AG04450 (cell line): ENCODE measurements around the gene AQP12B. TPM values are rescaled to one million over a fixed set of nuclear protein-coding genes. Genes with fewer than 3 reads are reported as not detected.

Source experiments
- CTCF ChIA-PET: fragments of 300-600, 350-600 bp; formaldehyde crosslinking; extraction: SDS; loops from one replicate; lab custom pipeline; 2022; ENCODE audit warnings: antibody characterized with exemption, inconsistent platforms; lab: Charles Lee
- POLR2A ChIA-PET: fragments of 350-600 bp; formaldehyde crosslinking; extraction: SDS; loops from one replicate; lab custom pipeline; 2021; ENCODE audit warnings: antibody characterized with exemption, inconsistent platforms; lab: Yijun Ruan, JAX
- DNase-seq: peaks from one replicate; pipeline ENCODE4 v3.0.0-alpha.2; 2011; ENCODE audit warnings: low read depth, low spot score
- H3K27ac ChIP-seq: one replicate; pipeline ENCODE4 v1.5.1; 2012; ENCODE audit warnings: low read depth, low read length, control low read depth
- H3K27me3 ChIP-seq: one replicate; pipeline ENCODE4 v1.6.0; 2012; ENCODE audit warnings: low read length; ENCODE audit not compliant: control insufficient read depth, insufficient read depth
- H3K4me3 ChIP-seq: 2 replicates; pipeline ENCODE4 v1.5.1; 2011; ENCODE audit warnings: mild to moderate bottlenecking, low read depth, low read length, control low read depth
- H3K9me3 ChIP-seq: 2 replicates; pipeline ENCODE4 v1.5.1; 2012; ENCODE audit warnings: low read length; ENCODE audit not compliant: control insufficient read depth, insufficient read depth
- polyA plus RNA-seq: library from polyadenylated mRNA; depleted of rRNA; stranded (reverse); fragments of >200 nt; gene quantifications from 2 replicates; pipeline ENCODE4 v1.2.3, GENCODE V29; 2011
- TF ChIP-seq, protein P1 (sequence below): IDR thresholded peaks from 2 replicates; pipeline ENCODE4 v1.5.1; 2011; ENCODE audit warnings: low read depth, low read length, control low read depth, inconsistent platforms

Gene AQP12B
- polyA plus RNA-seq, 1 experiment = not detected

DNA sequence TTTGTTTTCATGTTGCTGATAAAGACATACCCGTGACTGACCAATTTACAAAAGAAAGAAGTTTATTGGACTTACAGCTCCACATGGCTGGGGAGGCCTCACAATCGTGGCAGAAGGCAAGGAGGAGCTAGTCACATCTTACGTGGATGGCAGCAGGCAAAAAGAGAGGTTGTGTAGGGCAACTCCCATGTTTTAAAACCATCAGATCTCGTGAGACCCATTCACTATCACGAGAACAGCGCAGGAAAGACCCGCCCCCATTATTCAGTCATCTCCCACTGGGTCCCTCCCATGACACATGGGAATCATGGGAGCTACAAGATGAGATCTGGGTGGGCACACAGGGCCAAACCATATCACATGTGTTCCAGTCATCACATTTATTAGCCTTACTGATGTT, 25.8 kb upstream of the AQP12B start:
- peaks cover 30% of the 10 kb centered on the region for H3K27me3 ChIP-seq
- no peak overlapping the region for H3K27ac ChIP-seq
- no peaks in the 10 kb centered on the region for H3K9me3 ChIP-seq
- ChIA-PET CTCF (no interaction called here), POLR2A (no interaction called here)
- DNase-seq = no peak
- TF ChIP-seq, protein P1, sequence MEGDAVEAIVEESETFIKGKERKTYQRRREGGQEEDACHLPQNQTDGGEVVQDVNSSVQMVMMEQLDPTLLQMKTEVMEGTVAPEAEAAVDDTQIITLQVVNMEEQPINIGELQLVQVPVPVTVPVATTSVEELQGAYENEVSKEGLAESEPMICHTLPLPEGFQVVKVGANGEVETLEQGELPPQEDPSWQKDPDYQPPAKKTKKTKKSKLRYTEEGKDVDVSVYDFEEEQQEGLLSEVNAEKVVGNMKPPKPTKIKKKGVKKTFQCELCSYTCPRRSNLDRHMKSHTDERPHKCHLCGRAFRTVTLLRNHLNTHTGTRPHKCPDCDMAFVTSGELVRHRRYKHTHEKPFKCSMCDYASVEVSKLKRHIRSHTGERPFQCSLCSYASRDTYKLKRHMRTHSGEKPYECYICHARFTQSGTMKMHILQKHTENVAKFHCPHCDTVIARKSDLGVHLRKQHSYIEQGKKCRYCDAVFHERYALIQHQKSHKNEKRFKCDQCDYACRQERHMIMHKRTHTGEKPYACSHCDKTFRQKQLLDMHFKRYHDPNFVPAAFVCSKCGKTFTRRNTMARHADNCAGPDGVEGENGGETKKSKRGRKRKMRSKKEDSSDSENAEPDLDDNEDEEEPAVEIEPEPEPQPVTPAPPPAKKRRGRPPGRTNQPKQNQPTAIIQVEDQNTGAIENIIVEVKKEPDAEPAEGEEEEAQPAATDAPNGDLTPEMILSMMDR = no peak
- no peak overlapping the region for H3K4me3 ChIP-seq

DNA sequence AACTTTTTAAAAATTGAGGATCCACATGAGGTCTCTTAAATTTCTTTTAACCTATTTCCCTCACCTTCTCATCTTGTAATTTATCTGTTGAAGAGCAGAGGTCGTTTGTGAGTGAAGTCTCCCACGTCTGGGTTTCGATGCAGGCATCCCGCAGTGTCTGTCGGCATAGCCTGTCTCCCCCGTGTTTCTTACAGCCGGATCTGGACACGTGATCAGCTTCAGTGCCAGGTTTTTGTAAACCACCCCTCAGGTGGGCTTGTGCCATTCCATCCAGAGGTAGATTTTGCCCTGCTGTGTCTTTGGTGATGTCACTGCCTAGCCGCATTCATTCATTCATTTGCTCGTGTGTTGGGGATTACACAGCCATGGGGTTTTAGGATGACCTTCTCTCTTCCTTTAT, 25.1 kb upstream of the AQP12B start:
- Histone ChIP-seq H3K27ac (no peak overlapping the region), H3K27me3 (peaks cover 30% of the 10 kb centered on the region), H3K9me3 (no peaks in the 10 kb centered on the region), H3K4me3 (no peak overlapping the region)
- DNase-seq = no peak
- ChIA-PET CTCF (interaction anchor here (0.7 to 1.1 kb wide), 2 partner anchors 142 to 646 kb away, joined by 3 to 4 read pairs; no protein-coding TSS in a partner anchor), POLR2A (no interaction called here)
- TF ChIP-seq, protein P1 = no peak

DNA sequence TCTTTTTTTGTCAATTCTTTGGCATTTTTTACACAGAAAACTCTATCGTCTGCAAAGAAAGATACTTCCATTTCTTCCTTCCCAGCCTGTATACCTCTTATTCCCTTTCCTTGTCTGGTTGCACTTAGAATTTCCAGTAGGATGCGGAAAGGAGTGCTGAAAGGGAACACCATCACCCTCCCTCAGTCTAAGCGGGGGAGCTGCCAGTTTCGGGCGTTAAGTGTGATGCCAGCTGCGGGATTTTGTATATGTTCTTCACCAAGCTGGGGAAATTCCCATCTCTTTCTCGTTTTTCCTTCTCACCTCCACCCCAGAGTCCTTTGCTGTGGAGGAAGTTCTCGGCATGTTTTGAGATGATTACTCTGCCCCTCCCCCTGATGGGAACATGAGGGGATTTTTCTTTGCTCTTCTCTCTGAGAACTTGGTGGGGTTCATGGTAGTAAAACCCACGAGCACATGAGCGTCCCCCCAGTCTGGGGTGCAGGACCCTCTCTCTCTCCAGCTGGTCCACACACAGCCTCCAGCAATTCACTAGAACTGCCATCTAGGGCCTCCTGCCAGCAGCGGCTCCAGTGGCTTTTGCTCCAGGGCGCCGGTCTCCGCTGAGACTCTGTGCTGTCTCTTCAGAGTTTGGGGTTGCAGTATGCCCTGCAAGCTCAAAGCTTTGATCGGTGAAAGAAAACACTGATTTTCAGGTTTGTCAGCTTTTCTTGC, 24.5 kb upstream of the AQP12B start:
- TF ChIP-seq, protein P1 = no peak
- ChIA-PET CTCF (interaction anchor here (0.7 to 1.1 kb wide), 2 partner anchors 142 to 646 kb away, joined by 3 to 4 read pairs; no protein-coding TSS in a partner anchor), POLR2A (no interaction called here)
- Histone ChIP-seq H3K9me3 (no peaks in the 10 kb centered on the region), H3K27me3 (peaks cover 32% of the 10 kb centered on the region), H3K4me3 (no peak overlapping the region), H3K27ac (no peak overlapping the region)
- DNase-seq = no peak

DNA sequence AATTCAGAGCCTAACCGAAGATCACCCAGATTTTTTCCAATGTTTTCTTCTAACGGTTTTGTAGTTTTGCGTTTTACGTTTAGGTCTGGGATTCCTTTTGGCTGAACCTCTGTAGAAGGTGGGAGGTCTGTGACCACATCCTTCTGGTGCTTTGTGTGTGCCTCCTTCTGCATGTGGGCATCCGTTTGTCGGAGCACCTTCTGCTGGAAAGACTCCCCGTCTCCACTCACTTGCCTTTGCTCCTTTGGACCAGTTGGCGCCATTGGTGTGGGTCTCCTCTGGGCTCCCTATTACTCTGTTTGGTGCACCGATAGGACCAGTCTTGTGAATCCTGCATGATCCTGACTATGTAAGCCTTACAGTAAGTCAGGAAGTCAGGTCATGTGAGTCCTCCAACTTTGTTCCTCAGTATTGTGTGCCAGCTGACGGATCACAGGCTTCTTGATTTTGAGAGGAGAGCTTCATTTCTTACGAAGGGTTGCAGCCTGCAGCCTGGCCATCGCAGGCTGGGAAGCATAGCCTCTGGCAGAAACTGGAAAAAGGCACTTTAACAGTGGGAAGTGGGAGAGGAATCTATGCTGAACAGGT, 22.6 kb upstream of the AQP12B start:
- Histone ChIP-seq H3K9me3 (no peaks in the 10 kb centered on the region; the same call in 1 of the 2 replicates), H3K27me3 (peaks cover 30% of the 10 kb centered on the region), H3K27ac (no peak overlapping the region), H3K4me3 (no peak overlapping the region)
- DNase-seq = no peak
- POLR2A ChIA-PET = no interaction called here
- TF ChIP-seq, protein P1 = no peak
- CTCF ChIA-PET = no interaction called here

- H3K27ac ChIP-seq = no peak overlapping the region
- CTCF ChIA-PET = no interaction called here
- POLR2A ChIA-PET = no interaction called here
- H3K9me3 ChIP-seq = no peaks in the 10 kb centered on the region; the same call in 1 of the 2 replicates
- TF ChIP-seq, protein P1 = no peak
- no peak for DNase-seq
- H3K4me3 ChIP-seq = no peak overlapping the region
- H3K27me3 ChIP-seq = peaks cover 30% of the 10 kb centered on the region
Observed at GRCh38 chr2:240704651-240705050, 22.0 kb upstream of the AQP12B start.
